Natural killer cell (primary cell): ENCODE data around the gene GAS6. TPM values are rescaled to one million over a fixed set of nuclear protein-coding genes. Genes with fewer than 3 reads are reported as not detected.

Source experiments
- ATAC-seq, 3 donors: fragments of 150-1000 bp in 2 of 3; fragments of 200-7000 bp in 1 of 3; cut with Tn5 transposase; 1 replicate in 1 of 3; 2 replicates in 2 of 3; pipeline ENCODE4 v1.10.0; 2021; ENCODE audit warnings: mild to moderate bottlenecking in 2 of 3, moderate library complexity in 2 of 3
- DNase-seq, 2 donors: peaks; one replicate each; pipeline versions ENCODE4 v3.0.0 to v3.0.0-alpha.2; 2013 to 2021; ENCODE audit warnings: mixed read lengths in 1 of 2
- H3K27ac ChIP-seq: one replicate; pipeline ENCODE4 v1.5.1; 2013; ENCODE audit warnings: mild to moderate bottlenecking, low read length
- H3K27me3 ChIP-seq: one replicate; pipeline ENCODE4 v1.6.1; 2013; ENCODE audit warnings: low read length; ENCODE audit not compliant: control insufficient read depth, insufficient read depth
- H3K36me3 ChIP-seq: one replicate; pipeline ENCODE4 v1.6.1; 2013; ENCODE audit warnings: low read length; ENCODE audit not compliant: control insufficient read depth, insufficient read depth
- H3K4me1 ChIP-seq: one replicate; pipeline ENCODE4 v1.6.1; 2013; ENCODE audit warnings: low read length; ENCODE audit not compliant: control insufficient read depth, insufficient read depth
- H3K4me3 ChIP-seq: one replicate; pipeline ENCODE4 v1.5.1; 2013; ENCODE audit warnings: low read length
- H3K9me3 ChIP-seq: one replicate; pipeline ENCODE4 v1.6.1; 2013; ENCODE audit warnings: low read length; ENCODE audit not compliant: control insufficient read depth, insufficient read depth
- H3K27ac Mint-ChIP-seq, 2 donors: one replicate each; pipeline ENCODE4 v1.8.0; 2022; ENCODE audit warnings: mild to moderate bottlenecking in 2 of 2, mixed read lengths in 2 of 2, moderate library complexity in 1 of 2
- H3K27me3 Mint-ChIP-seq, 2 donors: one replicate each; pipeline ENCODE4 v1.8.0; 2022; ENCODE audit warnings: low read depth in 2 of 2, mixed read lengths in 2 of 2
- H3K36me3 Mint-ChIP-seq: one replicate; pipeline ENCODE4 v1.8.0; 2022; ENCODE audit warnings: mixed read lengths
- H3K4me1 Mint-ChIP-seq, 2 donors: one replicate each; pipeline ENCODE4 v1.8.0; 2022; ENCODE audit warnings: mixed read lengths in 2 of 2
- H3K4me3 Mint-ChIP-seq: one replicate; pipeline ENCODE4 v1.8.0; 2022; ENCODE audit warnings: mild to moderate bottlenecking, moderate library complexity, mixed read lengths
- H3K9me3 Mint-ChIP-seq, 2 donors: one replicate each; pipeline ENCODE4 v1.8.0; 2022; ENCODE audit warnings: mixed read lengths in 2 of 2
- CTCF ChIP-seq: fragments of 200-600 bp; IDR thresholded peaks from one replicate; pipeline ENCODE4 v1.8.0; 2022; ENCODE audit warnings: antibody characterized with exemption
- WGBS: methylation state at CpG from one replicate; pipeline ENCODE4 v1.1.7; 2013; ENCODE audit warnings: missing lambda C conversion rate; ENCODE audit not compliant: insufficient coverage; 5-methylcytosine and 5-hydroxymethylcytosine counted together
- intact Hi-C: fragments of 100-400 bp; cut with micrococcal nuclease; formaldehyde crosslinking; loops from one replicate; pipeline ENCODE4 v1.14.2; 2022
- total RNA-seq, 4 donors: library from RNA; stranded (reverse); fragments of 120-200 nt in 1 of 4; gene quantifications; one replicate each; pipeline versions ENCODE4 v1.2.3 to v1.2.4, GENCODE V29; 2013 to 2022

GAS6 gene
- total RNA-seq, 3 donors from 2014 or later (not counting 1 experiment from before 2014, with no cell fraction given) = 0.40 to 1.4 (median 0.41) TPM

GRCh38 chr13:113770937-113771336, 92.9 kb downstream of the GAS6 start:
- H3K27me3 ChIP-seq = no peaks in the 10 kb centered on the region
- no peaks in the 10 kb centered on the region for H3K36me3 ChIP-seq
- TF ChIP-seq CTCF = no peak
- Mint-ChIP-seq H3K9me3 (no peaks in the 10 kb centered on the region), H3K36me3 (no peaks in the 10 kb centered on the region), H3K27ac (no peak overlapping the region), H3K4me1 (peaks cover 0 to 8% of the 10 kb centered on the region in 2 donors), H3K27me3 (no peaks in the 10 kb centered on the region), H3K4me3 (no peak overlapping the region)
- no peaks in the 10 kb centered on the region for H3K9me3 ChIP-seq
- 93% methylated on average over 4 of the region's 5 CpGs for WGBS
- H3K4me1 ChIP-seq = no peaks in the 10 kb centered on the region
- DNase-seq (no peak), ATAC-seq (no peak)
- intact Hi-C loops = no loop called here
- no peak overlapping the region for H3K4me3 ChIP-seq
- no peak overlapping the region for H3K27ac ChIP-seq

Other genes starting within 250 kb of the GAS6 start
- not detected for gene ATP4B, start 205.9 kb downstream of the GAS6 start, total RNA-seq
- not detected for gene GRK1, start 196.9 kb downstream of the GAS6 start, total RNA-seq
- 1 to 10 TPM in 2 of 3 donors, under 1 TPM in 1; 0.38 to 3.0 (median 1.0) TPM for gene TMEM255B, start 104.8 kb downstream of the GAS6 start, total RNA-seq
- gene C13orf46, start 110.0 kb upstream of the GAS6 start, total RNA-seq = 10 to 100 TPM; 21.1 to 23.9 (median 23.5) TPM